Activated CD4-positive, alpha-beta T cell treated with anti-CD3 and anti-CD28 coated beads for 36 hours (primary cell): ENCODE results near the gene SIRPD. TPM values are rescaled to one million over a fixed set of nuclear protein-coding genes. Genes with fewer than 3 reads are reported as not detected.
"Not testable (repeated sequence)": the region's sequence is repeated elsewhere in the genome, so short reads cannot be mapped to it uniquely, and the experiment has no call there.

ENCODE experiments used
- ATAC-seq: fragments of 200-7000 bp; cut with Tn5 transposase; one replicate; pipeline ENCODE4 v1.10.0; 2021; ENCODE audit warnings: mild to moderate bottlenecking, moderate library complexity
- CTCF ChIA-PET: fragments of 350-600 bp; sonication (Branson Sonifier 250); formaldehyde crosslinking; loops from one replicate; lab custom pipeline; 2021; ENCODE audit warnings: antibody characterized with exemption; lab: Charles Lee
- POLR2A ChIA-PET: fragments of 350-600 bp; sonication (Branson Sonifier 250); formaldehyde crosslinking; loops from one replicate; lab custom pipeline; 2021; ENCODE audit warnings: antibody characterized with exemption, inconsistent platforms; lab: Charles Lee
- DNase-seq: peaks from one replicate; pipeline ENCODE4 v3.0.0-alpha.2; 2020
- H3K27ac Mint-ChIP-seq: one replicate; pipeline ENCODE4 v1.8.0; 2021; ENCODE audit warnings: mixed read lengths
- H3K27me3 Mint-ChIP-seq: one replicate; pipeline ENCODE4 v1.8.0; 2021; ENCODE audit warnings: mixed read lengths
- H3K36me3 Mint-ChIP-seq: one replicate; pipeline ENCODE4 v1.8.0; 2021; ENCODE audit warnings: low read depth, mixed read lengths
- H3K4me1 Mint-ChIP-seq: one replicate; pipeline ENCODE4 v1.8.0; 2021; ENCODE audit warnings: mixed read lengths
- H3K4me3 Mint-ChIP-seq: one replicate; pipeline ENCODE4 v1.8.0; 2021; ENCODE audit warnings: mild to moderate bottlenecking, moderate library complexity, mixed read lengths
- H3K9me3 Mint-ChIP-seq: one replicate; pipeline ENCODE4 v1.8.0; 2021; ENCODE audit warnings: low read depth, mixed read lengths
- intact Hi-C, 2 experiments: fragments of 100-400 bp; cut with DNase I in 1 of 2; cut with micrococcal nuclease in 1 of 2; formaldehyde crosslinking; loops; one replicate each; pipeline versions ENCODE4 v1.14.2 to v1.15.1; 2022 to 2024; cut with DNase I, micrococcal nuclease
- total RNA-seq, 2 experiments: library from RNA; stranded (reverse); gene quantifications; one replicate each; pipeline ENCODE4 v1.2.3, GENCODE V29; 2021

Gene SIRPD
- total RNA-seq, 2 experiments from 2014 or later, result not detected

DNA sequence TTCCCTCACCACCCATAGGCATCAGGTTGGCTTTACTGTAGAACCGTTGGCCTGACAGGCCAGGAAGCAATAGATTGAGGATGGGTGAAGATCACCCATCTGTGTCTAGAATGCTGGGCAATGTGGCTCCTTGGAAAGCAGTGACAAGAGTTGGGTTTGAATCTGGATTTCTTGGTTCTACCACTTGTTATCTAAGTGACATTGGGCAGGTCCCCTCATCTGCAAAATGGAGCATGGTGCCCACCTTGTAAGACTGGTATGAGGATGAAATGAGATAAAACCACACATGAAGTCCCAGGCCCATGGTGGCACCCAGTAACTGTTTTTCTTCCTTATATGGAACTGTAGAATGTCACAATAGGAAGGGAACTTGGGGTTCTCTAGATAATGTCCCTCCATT is 43.7 kb downstream of the SIRPD start:
- intact Hi-C loops, result no loop called here
- H3K4me3 Mint-ChIP-seq, result no peak overlapping the region
- H3K27me3 Mint-ChIP-seq, result peaks cover 5% of the 10 kb centered on the region
- no peaks in the 10 kb centered on the region for H3K36me3 Mint-ChIP-seq
- H3K27ac Mint-ChIP-seq, result no peak overlapping the region
- H3K4me1 Mint-ChIP-seq, result no peaks in the 10 kb centered on the region
- CTCF ChIA-PET, result no interaction called here
- peaks cover 10% of the 10 kb centered on the region for H3K9me3 Mint-ChIP-seq
- POLR2A ChIA-PET, result no interaction called here
- DNase-seq, result no peak
- no peak for ATAC-seq

- no peaks in the 10 kb centered on the region for H3K36me3 Mint-ChIP-seq
- H3K27ac Mint-ChIP-seq, result no peak overlapping the region
- peak; percentile 52 for DNase-seq
- intact Hi-C loops, result loop anchor here (1.0 kb wide), 2 partner anchors 225 to 268 kb away; no protein-coding TSS in a partner anchor
- ChIA-PET CTCF (interaction anchor here (0.8 to 3.2 kb wide), 11 partner anchors 13 to 268 kb away, joined by 3 to 24 read pairs (median 5); no protein-coding TSS in a partner anchor), POLR2A (no interaction called here)
- H3K4me3 Mint-ChIP-seq, result no peak overlapping the region
- peaks cover 10% of the 10 kb centered on the region for H3K9me3 Mint-ChIP-seq
- peaks cover 8% of the 10 kb centered on the region for H3K27me3 Mint-ChIP-seq
- H3K4me1 Mint-ChIP-seq, result no peaks in the 10 kb centered on the region
- ATAC-seq, result peak; percentile 93
Measured at GRCh38 chr20:1509237-1509636, 48.3 kb downstream of the SIRPD start.

- peaks cover 6% of the 10 kb centered on the region for H3K27me3 Mint-ChIP-seq
- DNase-seq (no peak), ATAC-seq (no peak)
- POLR2A ChIA-PET, result no interaction called here
- H3K4me3 Mint-ChIP-seq, result no peak overlapping the region
- H3K27ac Mint-ChIP-seq, result no peak overlapping the region
- H3K9me3 Mint-ChIP-seq, result peaks cover 8% of the 10 kb centered on the region
- no peaks in the 10 kb centered on the region for H3K36me3 Mint-ChIP-seq
- intact Hi-C loops, result no loop called here
- CTCF ChIA-PET, result interaction anchor here (0.6 to 3.2 kb wide), 13 partner anchors 14 to 268 kb away, joined by 3 to 24 read pairs (median 5); no protein-coding TSS in a partner anchor
- H3K4me1 Mint-ChIP-seq, result peaks cover 2% of the 10 kb centered on the region
Measured at GRCh38 chr20:1508574-1508973, 48.9 kb downstream of the SIRPD start.

GRCh38 chr20:1507276-1507675 is 50.2 kb downstream of the SIRPD start:
- H3K27me3 Mint-ChIP-seq, result peaks cover 13% of the 10 kb centered on the region
- no peak overlapping the region for H3K4me3 Mint-ChIP-seq
- no peaks in the 10 kb centered on the region for H3K9me3 Mint-ChIP-seq
- POLR2A ChIA-PET, result no interaction called here
- ATAC-seq (no peak), DNase-seq (no peak)
- H3K4me1 Mint-ChIP-seq, result peaks cover 6% of the 10 kb centered on the region
- CTCF ChIA-PET, result interaction anchor here (0.5 to 1.8 kb wide), 3 partner anchors 39 to 1158 kb away, joined by 3 to 11 read pairs (median 3); no protein-coding TSS in a partner anchor
- H3K27ac Mint-ChIP-seq, result no peak overlapping the region
- no peaks in the 10 kb centered on the region for H3K36me3 Mint-ChIP-seq
- intact Hi-C loops, result no loop called here

- Mint-ChIP-seq H3K4me3 (no peak overlapping the region), H3K36me3 (no peaks in the 10 kb centered on the region), H3K27me3 (peaks cover 14% of the 10 kb centered on the region), H3K27ac (no peak overlapping the region), H3K4me1 (peaks cover 6% of the 10 kb centered on the region), H3K9me3 (no peaks in the 10 kb centered on the region)
- intact Hi-C loops, result no loop called here
- CTCF ChIA-PET, result interaction anchor here (1.0 to 1.8 kb wide), 2 partner anchors 38 to 271 kb away, joined by 4 to 11 read pairs; no protein-coding TSS in a partner anchor
- POLR2A ChIA-PET, result no interaction called here
- no peak for DNase-seq
- ATAC-seq, result no peak
Measured at GRCh38 chr20:1505871-1506270, 51.6 kb downstream of the SIRPD start.

DNA sequence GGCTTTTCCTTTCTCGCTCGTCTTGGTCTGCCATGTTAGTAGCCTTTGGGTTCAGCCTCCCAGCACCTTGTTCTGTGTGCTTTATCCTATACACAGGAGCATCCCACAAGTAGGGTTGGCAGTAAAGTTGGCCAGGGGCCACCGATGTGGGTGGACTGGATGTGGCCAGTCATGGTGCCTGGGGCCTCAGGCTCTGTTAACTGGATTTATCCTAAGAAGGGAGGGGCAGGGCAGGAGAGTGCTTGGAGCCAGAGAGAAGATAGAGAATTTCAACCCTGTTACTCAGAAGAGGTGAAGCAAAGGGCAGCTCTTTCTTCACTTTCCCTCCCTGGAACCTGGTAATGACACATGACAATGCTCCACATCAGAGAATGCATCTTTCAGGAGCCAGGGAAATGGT is 52.1 kb downstream of the SIRPD start:
- intact Hi-C loops, result no loop called here
- H3K4me1 Mint-ChIP-seq, result peaks cover 6% of the 10 kb centered on the region
- no peak overlapping the region for H3K4me3 Mint-ChIP-seq
- H3K27me3 Mint-ChIP-seq, result peaks cover 14% of the 10 kb centered on the region
- H3K9me3 Mint-ChIP-seq, result no peaks in the 10 kb centered on the region
- ATAC-seq (no peak), DNase-seq (no peak)
- POLR2A ChIA-PET, result no interaction called here
- CTCF ChIA-PET, result interaction anchor here (0.8 to 1.6 kb wide), 3 partner anchors 19 to 272 kb away, joined by 3 to 4 read pairs (median 4); no protein-coding TSS in a partner anchor
- no peaks in the 10 kb centered on the region for H3K36me3 Mint-ChIP-seq
- H3K27ac Mint-ChIP-seq, result no peak overlapping the region

GRCh38 chr20:1503564-1504227 is 53.8 kb downstream of the SIRPD start:
- DNase-seq, result peak; percentile 88
- intact Hi-C loops, result loop anchor here (1.0 to 2.0 kb wide), 7 partner anchors 37 to 274 kb away; partner anchors contain the start of genes FKBP1A (in 1 of the 2) and NSFL1C (in 1 of the 2)
- Mint-ChIP-seq H3K27ac (no peak overlapping the region), H3K36me3 (no peaks in the 10 kb centered on the region), H3K4me3 (no peak overlapping the region), H3K27me3 (peaks cover 19% of the 10 kb centered on the region), H3K9me3 (no peaks in the 10 kb centered on the region), H3K4me1 (peaks cover 6% of the 10 kb centered on the region)
- ATAC-seq, result peak; percentile 100
- ChIA-PET CTCF (interaction anchor here (0.6 to 2.5 kb wide), 32 partner anchors 8 to 308 kb away, joined by 3 to 29 read pairs (median 4); partner anchors contain the start of gene NSFL1C), POLR2A (no interaction called here)

- POLR2A ChIA-PET, result interaction anchor here (0.7 kb wide), 1 partner anchor 179 kb away, joined by 3 read pairs; no protein-coding TSS in a partner anchor
- Mint-ChIP-seq H3K4me3 (no peak overlapping the region), H3K4me1 (peaks cover 6% of the 10 kb centered on the region), H3K9me3 (no peaks in the 10 kb centered on the region), H3K27me3 (peaks cover 19% of the 10 kb centered on the region), H3K36me3 (no peaks in the 10 kb centered on the region), H3K27ac (no peak overlapping the region)
- DNase-seq (no peak), ATAC-seq (no peak)
- intact Hi-C loops, result no loop called here
- CTCF ChIA-PET, result interaction anchor here (0.7 to 1.2 kb wide), 3 partner anchors 32 to 277 kb away, joined by 4 to 6 read pairs (median 4); no protein-coding TSS in a partner anchor
Measured at GRCh38 chr20:1500496-1500895, 57.0 kb downstream of the SIRPD start.

DNA sequence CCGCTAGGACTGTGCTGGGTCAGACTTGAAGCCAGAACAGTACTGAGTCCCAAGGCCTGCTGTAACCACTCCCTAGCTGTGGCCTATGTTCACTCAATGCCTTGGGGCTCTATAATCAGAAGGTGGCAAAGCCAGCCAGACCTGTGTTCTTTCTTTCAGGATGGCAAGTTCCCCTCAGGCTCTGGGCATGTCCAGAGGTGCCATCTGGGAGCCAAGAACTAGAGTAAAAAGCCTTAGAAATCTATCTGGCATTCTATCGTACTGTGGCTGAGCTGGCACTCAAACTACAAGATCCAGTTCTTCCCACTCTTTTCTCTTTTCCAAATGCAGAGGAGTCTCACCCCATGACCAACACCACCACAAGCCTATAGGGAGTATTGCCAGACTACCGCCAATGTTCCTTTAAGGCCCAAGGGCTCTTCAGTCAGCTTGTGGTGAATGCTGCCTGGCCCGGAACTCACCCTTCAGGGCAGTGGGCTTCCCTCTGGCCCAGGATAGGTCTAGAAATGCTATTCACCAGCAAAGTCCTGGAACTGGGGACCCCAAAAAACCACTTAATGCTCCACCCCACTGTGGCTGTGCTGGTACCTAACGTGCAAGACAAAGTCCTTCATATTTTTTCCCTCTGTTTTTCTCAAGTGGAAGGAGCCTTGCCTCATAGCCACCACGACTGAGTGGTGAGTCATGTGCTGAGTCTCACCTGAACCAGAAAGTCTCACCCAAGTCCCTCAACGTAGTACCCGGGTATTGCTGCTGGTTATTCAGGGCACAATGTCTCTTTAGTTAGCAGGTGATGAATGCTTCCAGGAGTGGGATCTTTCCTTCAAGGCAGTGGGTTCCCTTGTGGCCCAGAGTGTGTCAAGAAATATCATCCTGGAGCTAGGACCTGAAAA is 57.7 kb downstream of the SIRPD start:
- H3K36me3 Mint-ChIP-seq, result no peaks in the 10 kb centered on the region
- no peaks in the 10 kb centered on the region for H3K9me3 Mint-ChIP-seq
- peak; percentile 11 for DNase-seq
- ATAC-seq, result no peak
- ChIA-PET POLR2A (no interaction called here), CTCF (interaction anchor here (0.5 to 2.1 kb wide), 5 partner anchors 32 to 285 kb away, joined by 3 to 7 read pairs (median 4); no protein-coding TSS in a partner anchor)
- no peak overlapping the region for H3K4me3 Mint-ChIP-seq
- peaks cover 6% of the 10 kb centered on the region for H3K4me1 Mint-ChIP-seq
- H3K27me3 Mint-ChIP-seq, result peaks cover 19% of the 10 kb centered on the region
- intact Hi-C loops, result no loop called here
- no peak overlapping the region for H3K27ac Mint-ChIP-seq

GRCh38 chr20:1497371-1497770 is 60.1 kb downstream of the SIRPD start:
- H3K9me3 Mint-ChIP-seq, intact Hi-C loops, H3K4me3 Mint-ChIP-seq, DNase-seq, H3K27ac Mint-ChIP-seq, ATAC-seq, H3K36me3 Mint-ChIP-seq, H3K4me1 Mint-ChIP-seq, POLR2A ChIA-PET: not testable (repeated sequence)
- peaks cover 13% of the 10 kb centered on the region for H3K27me3 Mint-ChIP-seq
- CTCF ChIA-PET, result interaction anchor here (1.0 to 2.1 kb wide), 2 partner anchors 261 to 280 kb away, joined by 3 to 7 read pairs; no protein-coding TSS in a partner anchor

DNA sequence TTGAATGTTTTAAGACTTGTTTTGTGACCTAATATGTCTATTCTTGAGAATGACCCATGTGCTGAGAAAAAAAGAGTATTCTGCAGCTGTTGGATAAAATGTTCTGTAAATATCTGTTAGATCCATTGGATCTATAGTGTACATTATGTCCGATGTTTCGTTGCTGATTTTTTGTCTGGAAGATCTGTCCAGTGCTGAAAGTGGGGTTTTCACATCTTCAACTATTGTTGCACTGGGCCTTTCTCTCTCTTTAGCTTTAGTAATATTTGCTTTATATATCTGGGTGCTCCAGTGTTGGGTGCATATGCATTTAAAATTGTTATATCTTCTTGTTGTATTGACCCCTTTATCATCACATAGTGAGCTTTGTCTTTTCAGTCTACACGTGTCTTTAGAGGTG is 60.6 kb downstream of the SIRPD start:
- POLR2A ChIA-PET, result no interaction called here
- H3K4me3 Mint-ChIP-seq, result no peak overlapping the region
- H3K36me3 Mint-ChIP-seq, result no peaks in the 10 kb centered on the region
- peaks cover 3% of the 10 kb centered on the region for H3K9me3 Mint-ChIP-seq
- ATAC-seq, result no peak
- no peak overlapping the region for H3K27ac Mint-ChIP-seq
- CTCF ChIA-PET, result interaction anchor here (1.0 kb wide), 1 partner anchor 261 kb away, joined by 3 read pairs; no protein-coding TSS in a partner anchor
- peaks cover 11% of the 10 kb centered on the region for H3K4me1 Mint-ChIP-seq
- H3K27me3 Mint-ChIP-seq, result peaks cover 12% of the 10 kb centered on the region
- DNase-seq, result no peak
- intact Hi-C loops, result no loop called here
